Fibroblast of skin of back (primary cell): Measurements from ENCODE around the gene F10.

ENCODE experiments used
- DNase-seq: peaks from one replicate; pipeline ENCODE4 v3.0.0-alpha.2; 2013

F10 gene

GRCh38 chr13:113138792-113139551 is 16.4 kb downstream of the F10 start:
- DNase-seq = no peak

DNA sequence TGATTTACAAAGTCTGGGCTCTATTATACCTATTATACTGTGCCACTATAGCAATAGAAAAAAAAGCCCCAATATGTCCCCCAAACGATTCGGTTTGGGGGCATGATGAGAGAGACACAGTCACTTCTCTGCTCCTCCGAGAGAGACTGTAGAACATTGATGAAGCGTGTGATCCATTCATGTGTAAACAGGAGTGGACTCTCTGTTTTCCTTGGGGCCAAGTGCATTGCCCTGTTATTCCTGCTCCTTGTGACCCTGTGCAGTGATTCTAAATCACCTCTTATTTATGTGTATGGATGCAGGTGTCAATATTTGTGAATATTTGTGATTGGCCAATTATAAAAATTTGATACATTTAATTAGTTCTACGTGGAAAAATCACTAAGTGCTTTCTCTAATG is 17.0 kb downstream of the F10 start:
- DNase-seq = no peak

DNA sequence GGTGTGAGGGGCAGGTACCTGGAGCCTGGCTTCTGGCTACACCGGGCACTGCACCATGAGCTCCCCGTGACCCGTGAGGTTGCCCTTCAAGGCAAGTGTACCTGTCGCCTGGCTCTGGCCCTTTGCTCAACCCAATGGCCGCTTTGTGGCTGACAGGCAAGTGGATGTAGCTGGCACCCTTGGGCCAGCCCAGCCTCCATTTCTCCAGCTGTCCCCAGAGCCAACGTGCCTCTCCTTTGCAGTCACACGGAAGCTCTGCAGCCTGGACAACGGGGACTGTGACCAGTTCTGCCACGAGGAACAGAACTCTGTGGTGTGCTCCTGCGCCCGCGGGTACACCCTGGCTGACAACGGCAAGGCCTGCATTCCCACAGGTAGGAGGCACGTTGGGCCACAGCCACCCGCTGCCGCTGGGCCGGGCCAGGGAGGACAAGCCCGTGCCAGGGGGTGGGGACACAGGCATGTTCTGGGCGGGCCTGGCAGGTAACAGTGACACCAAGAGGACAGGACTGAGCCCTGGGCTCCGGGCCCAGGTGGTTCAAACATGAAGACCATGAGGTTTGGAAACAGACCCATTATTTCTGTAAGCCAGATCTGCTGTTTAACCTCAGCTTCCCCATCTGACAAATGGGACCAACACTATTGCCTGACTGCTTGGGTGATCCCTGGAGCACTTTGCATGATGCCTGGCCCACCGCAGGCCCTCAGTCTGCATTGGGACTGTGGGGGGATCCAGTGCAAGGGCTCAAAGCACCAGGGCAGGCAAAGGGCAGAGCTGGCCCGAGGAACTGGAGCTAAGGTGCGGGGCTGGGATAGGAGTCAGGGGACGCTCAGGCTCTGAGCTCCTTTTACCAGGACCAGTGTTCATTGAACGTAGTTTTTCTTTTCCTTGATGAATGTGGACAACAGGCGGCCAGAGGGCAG is 18.3 kb downstream of the F10 start:
- no peak for DNase-seq

- DNase-seq = no peak
Measured at GRCh38 chr13:113141601-113141970, 19.0 kb downstream of the F10 start.

DNA sequence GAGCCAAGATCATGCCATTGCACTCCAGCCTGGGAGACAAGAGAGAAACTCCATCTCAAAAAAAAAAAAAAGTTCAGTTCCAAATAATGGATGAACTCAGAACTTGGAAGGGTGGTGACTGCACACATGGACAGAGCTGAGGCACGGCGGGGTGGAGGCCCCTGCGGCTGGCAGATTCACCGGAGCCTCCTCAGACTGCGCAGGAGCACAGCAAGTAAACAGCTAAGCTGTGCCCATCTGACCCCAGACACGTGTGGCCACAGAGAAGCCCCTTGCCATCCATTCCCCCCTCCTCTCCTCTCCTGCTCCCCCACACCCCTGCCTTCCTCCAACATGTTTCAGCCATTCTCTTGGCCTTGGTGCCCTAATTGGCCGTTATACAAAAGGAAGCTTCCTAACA is 20.3 kb downstream of the F10 start:
- DNase-seq = no peak

- DNase-seq = no peak
Measured at GRCh38 chr13:113143466-113144254, 21.1 kb downstream of the F10 start.

GRCh38 chr13:113144255-113144629 is 21.6 kb downstream of the F10 start:
- no peak for DNase-seq

GRCh38 chr13:113145496-113145895 is 22.9 kb downstream of the F10 start:
- no peak for DNase-seq

- no peak for DNase-seq
Measured at GRCh38 chr13:113145911-113146598, 23.5 kb downstream of the F10 start.

DNA sequence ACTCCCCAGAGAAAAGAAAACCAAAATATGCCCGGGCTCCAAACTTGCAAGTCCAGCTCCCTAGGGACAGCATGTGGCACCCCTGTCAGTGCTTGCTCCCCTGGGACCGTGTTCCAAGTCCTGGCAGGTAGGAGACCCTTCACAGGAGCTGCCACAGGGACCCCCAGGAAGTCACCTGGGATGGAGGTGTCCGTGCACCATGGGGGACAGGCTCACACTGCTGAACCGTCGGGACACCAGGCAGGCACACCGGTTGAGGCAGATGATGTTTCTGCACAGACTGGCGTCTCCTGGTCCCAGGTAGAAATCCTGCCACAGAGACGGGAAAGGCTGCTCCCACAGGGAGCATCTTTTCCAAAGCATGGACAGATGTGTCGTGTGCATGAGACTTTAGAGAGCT is 24.2 kb downstream of the F10 start:
- no peak for DNase-seq

DNA sequence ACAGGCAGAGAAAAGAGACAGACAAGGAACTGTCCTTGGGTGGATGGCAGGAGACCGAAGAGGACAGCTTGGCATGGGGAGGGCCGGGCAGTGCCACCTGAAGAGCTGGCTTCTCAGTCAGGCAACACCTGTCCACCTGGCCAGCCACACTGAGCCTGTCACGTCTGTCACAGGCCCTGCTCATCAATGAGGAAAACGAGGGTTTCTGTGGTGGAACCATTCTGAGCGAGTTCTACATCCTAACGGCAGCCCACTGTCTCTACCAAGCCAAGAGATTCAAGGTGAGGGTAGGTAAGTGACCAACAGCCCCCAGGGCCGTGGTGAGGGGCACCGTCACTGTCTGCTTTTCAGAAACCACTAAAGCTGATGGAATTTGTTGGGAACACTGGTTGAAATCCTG is 24.6 kb downstream of the F10 start:
- DNase-seq = no peak

- DNase-seq = no peak
Measured at GRCh38 chr13:113148407-113148806, 25.8 kb downstream of the F10 start.

GRCh38 chr13:113148940-113149503 is 26.4 kb downstream of the F10 start:
- no peak for DNase-seq

DNA sequence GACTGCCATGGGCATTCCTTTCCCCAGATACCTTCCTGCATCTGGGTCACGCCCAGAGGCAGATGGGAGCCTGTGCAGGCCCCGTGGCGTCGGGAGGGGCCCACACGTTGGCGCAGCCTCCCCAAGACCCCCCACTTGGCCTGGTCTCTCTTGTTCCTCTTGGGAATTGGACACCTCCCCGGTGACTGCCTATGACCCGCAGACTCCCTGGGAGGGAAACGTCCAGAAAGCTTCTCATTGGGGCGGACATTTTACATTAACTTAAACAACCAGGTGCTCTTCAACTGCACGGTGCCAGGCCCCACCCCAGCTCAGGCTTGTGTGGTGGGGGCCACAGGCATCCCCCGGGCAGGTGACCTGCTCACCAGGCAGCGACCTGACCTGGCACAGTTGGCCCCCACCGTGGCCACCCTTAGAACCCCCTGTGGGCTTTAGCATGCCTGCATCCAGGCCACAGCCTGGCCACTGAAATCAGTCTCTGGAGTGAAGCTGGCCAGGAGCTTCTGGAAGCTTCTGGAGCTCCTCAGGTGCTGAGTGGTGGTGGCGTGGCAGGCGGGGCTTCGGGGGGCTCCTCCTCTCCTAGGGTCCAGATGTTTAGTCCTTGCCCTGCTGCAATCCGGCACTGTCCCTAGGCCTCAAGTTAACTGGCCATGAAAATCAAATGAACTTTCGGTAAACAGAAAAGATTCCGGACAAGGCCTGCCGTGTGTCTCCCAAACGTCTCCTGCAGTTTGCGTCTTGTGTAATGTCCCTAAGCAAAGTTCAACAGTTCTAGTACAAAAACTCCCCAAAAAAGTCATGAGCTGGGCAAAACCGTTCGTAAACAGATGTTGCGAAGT is 27.3 kb downstream of the F10 start:
- DNase-seq = no peak

DNA sequence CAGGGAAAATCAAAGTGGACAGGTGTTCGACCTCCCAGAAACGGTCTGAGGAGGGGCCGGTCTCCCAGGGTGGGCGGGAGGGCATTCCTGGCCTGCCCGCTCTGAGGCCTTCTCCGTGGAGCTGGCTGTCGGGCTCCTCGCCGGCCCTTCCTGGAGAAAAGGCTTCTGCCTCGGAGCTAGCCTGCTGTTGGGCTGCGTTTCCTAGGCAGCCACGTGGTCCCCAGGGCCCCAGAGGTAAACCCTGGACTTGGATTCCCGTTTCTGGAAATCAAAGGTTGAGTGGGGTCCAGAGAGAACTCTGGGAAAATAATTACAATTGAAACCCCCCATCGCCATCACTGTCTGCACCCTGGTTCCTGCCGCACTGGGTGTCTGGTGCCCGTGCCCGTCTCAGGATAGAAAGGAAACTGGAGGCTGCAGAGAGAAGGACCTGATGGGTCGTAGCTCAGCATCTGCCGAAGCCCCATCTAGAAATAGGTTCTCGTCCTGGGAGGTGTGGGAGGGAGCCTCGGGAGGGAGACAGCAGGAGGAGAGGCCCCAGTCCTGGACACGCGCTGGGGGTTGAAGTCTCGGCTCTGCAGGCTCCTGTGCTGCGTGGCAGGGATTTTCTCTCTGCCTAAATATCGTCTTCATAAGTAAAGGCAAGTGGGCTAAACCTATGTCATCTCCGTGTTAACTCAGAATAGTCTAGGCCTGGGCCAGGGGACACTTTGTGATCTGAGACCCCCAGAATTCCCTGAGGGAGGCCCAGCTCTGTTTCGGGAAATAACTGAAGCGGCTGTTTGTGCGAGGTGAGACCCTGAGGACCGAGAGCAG is 28.2 kb downstream of the F10 start:
- no peak for DNase-seq

GRCh38 chr13:113151745-113152690 is 29.4 kb downstream of the F10 start:
- DNase-seq = peak; percentile 66

DNA sequence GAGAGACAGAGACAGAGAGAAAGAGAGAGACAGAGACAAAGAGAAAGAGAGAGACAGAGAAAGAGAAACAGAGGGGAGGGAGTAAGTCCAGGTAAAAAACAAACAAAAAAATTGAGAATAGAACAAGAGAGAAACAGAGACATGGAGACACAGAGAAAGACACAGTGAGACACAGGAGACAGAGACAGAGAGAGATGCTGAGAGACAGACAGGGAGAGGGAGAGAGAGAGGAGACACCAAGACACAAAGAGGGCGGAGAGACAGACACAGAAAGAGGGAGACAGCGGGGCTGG is 30.0 kb downstream of the F10 start:
- DNase-seq = no peak

- DNase-seq = no peak
Measured at GRCh38 chr13:113152984-113153809, 30.6 kb downstream of the F10 start.
